Spleen (tissue), 7 donors: ENCODE data around the gene CRTC2.

Experiments used
- POLR2A ChIP-seq, 3 donors: fragments of 450-650 bp; IDR thresholded peaks; one replicate each; pipeline ENCODE4 v1.5.1; 2017; ENCODE audit warnings: antibody characterized with exemption in 3 of 3, mild to moderate bottlenecking in 1 of 3
- TF ChIP-seq, protein P1 (sequence below), 11 experiments: fragments of 200-600 bp in 7 of 11; fragments of 450-650 bp in 4 of 11; sonication (generic) in 4 of 11; IDR thresholded peaks in 8 of 11; conservative IDR thresholded peaks in 3 of 11; 1 replicate in 7 of 11; 2 replicates in 4 of 11; pipeline versions ENCODE4 v1.4.0 to v1.8.0; 2016 to 2021; ENCODE audit warnings: antibody characterized with exemption in 11 of 11, inconsistent platforms in 4 of 11, mild to moderate bottlenecking in 1 of 11
- donor health status: DM: no; HTN: no; CAD: no; lungs with moderate emphysema.
- donor health status: DM: no; HTN: no; CAD: no.
- donor health status: DM: no; HTN: no; CAD: no.

GRCh38 chr1:153977250-153978240 lies 19.1 kb upstream of the CRTC2 start, which contains the start of gene JTB:
- TF ChIP-seq, protein P1, sequence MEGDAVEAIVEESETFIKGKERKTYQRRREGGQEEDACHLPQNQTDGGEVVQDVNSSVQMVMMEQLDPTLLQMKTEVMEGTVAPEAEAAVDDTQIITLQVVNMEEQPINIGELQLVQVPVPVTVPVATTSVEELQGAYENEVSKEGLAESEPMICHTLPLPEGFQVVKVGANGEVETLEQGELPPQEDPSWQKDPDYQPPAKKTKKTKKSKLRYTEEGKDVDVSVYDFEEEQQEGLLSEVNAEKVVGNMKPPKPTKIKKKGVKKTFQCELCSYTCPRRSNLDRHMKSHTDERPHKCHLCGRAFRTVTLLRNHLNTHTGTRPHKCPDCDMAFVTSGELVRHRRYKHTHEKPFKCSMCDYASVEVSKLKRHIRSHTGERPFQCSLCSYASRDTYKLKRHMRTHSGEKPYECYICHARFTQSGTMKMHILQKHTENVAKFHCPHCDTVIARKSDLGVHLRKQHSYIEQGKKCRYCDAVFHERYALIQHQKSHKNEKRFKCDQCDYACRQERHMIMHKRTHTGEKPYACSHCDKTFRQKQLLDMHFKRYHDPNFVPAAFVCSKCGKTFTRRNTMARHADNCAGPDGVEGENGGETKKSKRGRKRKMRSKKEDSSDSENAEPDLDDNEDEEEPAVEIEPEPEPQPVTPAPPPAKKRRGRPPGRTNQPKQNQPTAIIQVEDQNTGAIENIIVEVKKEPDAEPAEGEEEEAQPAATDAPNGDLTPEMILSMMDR (IDR thresholded peaks at IDR 0.05 in 8 of 11, conservative IDR thresholded peaks at IDR 0.05 in 3 of 11): peak in 3 of 11 experiments; percentile 21 to 43 (median 28)
- peak in 2 of 3 donors; percentile 52 to 89 for TF ChIP-seq POLR2A (IDR thresholded peaks at IDR 0.05)
